Gastrocnemius medialis (tissue), 4 donors: ENCODE results near the gene ZMYND11.

ENCODE experiments used
- CTCF ChIP-seq, 5 experiments: fragments of 450-650 bp in 3 of 5; fragments of 200-600 bp in 2 of 5; sonication (generic) in 2 of 5; IDR thresholded peaks in 4 of 5; conservative IDR thresholded peaks in 1 of 5; 1 replicate in 4 of 5; 2 replicates in 1 of 5; pipeline ENCODE4 v1.5.1; 2016 to 2019; ENCODE audit warnings: antibody characterized with exemption in 5 of 5, mild to moderate bottlenecking in 3 of 5, moderate library complexity in 3 of 5
- POLR2A ChIP-seq, 2 donors: fragments of 450-650 bp; IDR thresholded peaks; one replicate each; pipeline ENCODE4 v1.6.1; 2017; ENCODE audit warnings: antibody characterized with exemption in 2 of 2, mild to moderate bottlenecking in 2 of 2, moderate library complexity in 2 of 2

DNA sequence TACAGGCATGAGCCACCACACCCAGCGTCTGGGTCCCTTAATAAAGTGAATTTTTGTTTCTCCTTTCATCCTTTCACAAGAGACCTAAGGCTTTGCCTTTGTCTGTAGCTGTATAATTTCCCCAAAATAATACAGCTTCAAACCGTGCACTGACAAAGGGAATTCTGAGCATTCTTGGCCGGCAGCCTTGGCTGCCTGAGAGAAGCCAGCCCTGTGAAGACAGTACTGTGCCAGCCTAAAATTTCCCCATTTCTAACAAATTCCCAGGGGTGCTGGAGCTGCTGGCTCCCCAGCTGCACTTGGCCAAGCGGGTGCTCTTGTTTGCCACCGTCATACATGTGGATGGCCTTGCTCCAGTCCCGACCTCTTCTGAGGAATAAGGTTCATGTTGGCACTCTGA is 106.2 kb downstream of the ZMYND11 start:
- no peak for TF ChIP-seq CTCF (IDR thresholded peaks at IDR 0.05 in 4 of 5, conservative IDR thresholded peaks at IDR 0.05 in 1 of 5)
- no peak for TF ChIP-seq POLR2A (IDR thresholded peaks at IDR 0.05)
